ENCODE measurements around the gene CAMKK2. TPM values are rescaled to one million over a fixed set of nuclear protein-coding genes. Genes with fewer than 3 reads are reported as not detected.

CAMKK2 gene
- total RNA-seq, 4 donors from 2014 or later: 26.0 to 40.3 (median 30.3) TPM

DNA sequence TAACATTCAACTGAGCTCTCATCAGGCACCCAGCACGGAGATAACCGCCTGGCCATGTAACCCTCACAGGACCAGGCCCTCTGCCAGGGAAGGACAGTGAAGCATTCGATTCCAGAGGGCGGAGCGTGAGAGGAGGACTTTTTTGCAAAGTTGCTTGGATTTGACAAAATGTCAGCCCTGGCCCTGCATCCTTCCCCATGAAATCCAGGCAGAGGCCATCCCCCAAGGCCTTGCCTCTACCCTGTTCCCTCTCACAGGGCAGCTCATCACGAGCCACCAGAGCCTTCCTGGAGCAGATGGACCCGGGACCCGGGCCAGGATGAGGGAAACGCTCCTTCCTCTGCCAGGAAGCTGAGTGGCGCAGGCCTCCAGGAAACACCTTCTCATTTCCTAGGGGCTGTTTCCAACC lies 17.0 kb downstream of the CAMKK2 start:
- H3K4me1 ChIP-seq: peaks cover 0 to 48% (median 17%) of the 10 kb centered on the region in 3 donors

DNA sequence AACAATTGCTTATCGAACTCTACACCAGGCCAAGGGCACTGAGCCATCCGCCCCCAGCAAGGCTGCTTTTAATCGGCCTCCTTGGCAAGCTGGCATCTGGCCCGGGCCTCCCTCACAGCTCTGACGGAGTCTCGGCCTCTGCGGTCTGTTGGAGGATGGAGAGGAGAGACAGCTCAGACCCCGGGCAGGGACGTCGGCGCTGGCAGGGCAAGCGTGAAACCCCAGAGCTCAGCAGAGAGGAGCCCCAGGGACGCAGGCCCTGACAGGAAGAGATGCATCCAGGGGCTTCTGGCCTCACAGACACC lies 17.5 kb downstream of the CAMKK2 start:
- H3K27ac ChIP-seq: peak overlapping the region in 3 of 4 donors; percentile 62 to 70 (median 62)
- no peak for ATAC-seq
- H3K4me3 ChIP-seq: no peak overlapping the region
- TF ChIP-seq POLR2A (IDR thresholded peaks at IDR 0.05) (no peak), CTCF (IDR thresholded peaks at IDR 0.05) (no peak), POLR2AphosphoS5 (IDR thresholded peaks at IDR 0.05) (no peak), EP300 (IDR thresholded peaks at IDR 0.05) (no peak)
- no peaks in the 10 kb centered on the region for H3K9me3 ChIP-seq
- WGBS, 2 donors (ENCODE audit: low coverage in 1 of 2): 40 to 80% methylated on average over 1 of the region's 13 CpGs
- peaks cover 0 to 43% (median 17%) of the 10 kb centered on the region in 3 donors for H3K4me1 ChIP-seq
- H3K36me3 ChIP-seq: peaks cover 0 to 14% of the 10 kb centered on the region in 2 donors
- H3K27me3 ChIP-seq: no peaks in the 10 kb centered on the region

More for the DNA sequence above, 17.0 kb downstream of the CAMKK2 start:
- TF ChIP-seq CTCF (IDR thresholded peaks at IDR 0.05) (no peak), POLR2AphosphoS5 (IDR thresholded peaks at IDR 0.05) (no peak), POLR2A (IDR thresholded peaks at IDR 0.05) (no peak), EP300 (IDR thresholded peaks at IDR 0.05) (no peak)
- Histone ChIP-seq H3K4me3 (no peak overlapping the region), H3K27me3 (no peaks in the 10 kb centered on the region), H3K27ac (peak overlapping the region in 3 of 4 donors; percentile 62 to 70 (median 62)), H3K9me3 (no peaks in the 10 kb centered on the region), H3K36me3 (peaks cover 0 to 9% of the 10 kb centered on the region in 2 donors)
- WGBS, 2 donors (ENCODE audit: low coverage in 1 of 2): 23 to 35% methylated on average over 4 to 7 of the region's 10 CpGs
- ATAC-seq: peak; percentile 62

DNA sequence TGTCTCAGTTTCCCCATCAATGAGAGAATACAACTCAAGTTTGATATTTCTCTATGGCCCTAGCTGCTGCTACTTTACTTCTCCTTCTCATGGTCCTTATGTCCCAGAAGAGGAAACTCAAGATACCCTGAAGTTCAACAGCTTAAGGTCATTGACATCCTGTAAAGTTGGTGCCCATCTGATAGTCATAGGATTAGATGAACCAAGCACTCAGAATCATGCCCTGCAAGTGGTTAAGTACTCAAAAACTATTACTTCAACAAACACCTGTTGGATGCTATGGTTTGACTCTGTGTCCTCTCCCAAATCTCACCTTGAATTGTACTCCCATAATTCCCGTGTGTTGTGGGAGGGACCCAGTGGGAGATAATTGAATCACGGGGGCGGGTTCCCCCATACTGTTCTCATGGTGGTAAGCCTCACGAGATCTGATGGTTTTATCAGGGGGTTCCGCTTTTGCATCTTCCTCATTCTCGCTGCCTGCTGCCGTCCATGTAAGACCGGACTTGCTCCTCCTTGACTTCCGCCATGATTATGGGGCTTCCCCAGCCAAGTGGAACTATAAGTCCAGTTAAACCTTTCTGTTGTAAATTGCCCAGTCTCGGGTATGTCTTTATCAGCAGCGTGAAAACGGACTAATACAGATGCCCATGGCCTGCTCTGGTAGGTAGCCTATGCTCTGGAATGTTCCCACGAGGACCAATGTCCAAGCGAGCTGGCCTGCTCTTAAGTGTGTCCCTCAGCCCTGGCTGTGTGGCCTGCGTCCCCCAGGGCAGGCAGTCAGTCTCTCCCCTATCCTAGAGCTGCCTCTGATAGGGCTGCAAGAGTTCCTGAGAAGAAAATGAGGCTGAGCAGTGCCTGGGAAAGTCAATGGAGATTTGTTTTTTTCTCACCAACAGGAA lies 18.1 kb downstream of the CAMKK2 start:
- TF ChIP-seq POLR2AphosphoS5 (IDR thresholded peaks at IDR 0.05) (no peak), CTCF (IDR thresholded peaks at IDR 0.05) (no peak), EP300 (IDR thresholded peaks at IDR 0.05) (no peak), POLR2A (IDR thresholded peaks at IDR 0.05) (no peak)
- WGBS, 2 donors (ENCODE audit: low coverage in 1 of 2): 80 to 88% methylated on average over 5 to 11 of the region's 15 CpGs
- no peak for ATAC-seq

GRCh38 chr12:121277374-121277759 lies 19.1 kb downstream of the CAMKK2 start:
- H3K36me3 ChIP-seq: peaks cover 0 to 28% of the 10 kb centered on the region in 2 donors
- H3K27ac ChIP-seq: no peak overlapping the region
- 78 to 95% methylated on average over 3 to 6 of the region's 6 CpGs for WGBS, 2 donors (ENCODE audit: low coverage in 1 of 2)
- TF ChIP-seq POLR2A (IDR thresholded peaks at IDR 0.05): no peak
- no peak for TF ChIP-seq POLR2AphosphoS5 (IDR thresholded peaks at IDR 0.05)
- no peak for TF ChIP-seq EP300 (IDR thresholded peaks at IDR 0.05)
- ATAC-seq: no peak
- H3K27me3 ChIP-seq: no peaks in the 10 kb centered on the region
- H3K9me3 ChIP-seq: no peaks in the 10 kb centered on the region
- H3K4me1 ChIP-seq: peaks cover 0 to 27% (median 15%) of the 10 kb centered on the region in 3 donors
- H3K4me3 ChIP-seq: no peak overlapping the region

More for the DNA sequence above, 18.1 kb downstream of the CAMKK2 start:
- Histone ChIP-seq H3K27me3 (no peaks in the 10 kb centered on the region), H3K9me3 (no peaks in the 10 kb centered on the region), H3K4me1 (peaks cover 0 to 37% (median 17%) of the 10 kb centered on the region in 3 donors), H3K36me3 (peaks cover 0 to 20% of the 10 kb centered on the region in 2 donors), H3K27ac (peak overlapping the region in 3 of 4 donors; percentile 62 to 70 (median 62)), H3K4me3 (no peak overlapping the region)

GRCh38 chr12:121274036-121274763 lies 22.3 kb downstream of the CAMKK2 start:
- H3K9me3 ChIP-seq: no peaks in the 10 kb centered on the region
- H3K4me3 ChIP-seq: no peak overlapping the region
- peaks cover 0 to 52% of the 10 kb centered on the region in 2 donors for H3K36me3 ChIP-seq
- no peaks in the 10 kb centered on the region for H3K27me3 ChIP-seq
- peaks cover 0 to 10% (median 6%) of the 10 kb centered on the region in 3 donors for H3K4me1 ChIP-seq
- no peak for ATAC-seq
- no peak for TF ChIP-seq CTCF (IDR thresholded peaks at IDR 0.05)
- no peak for TF ChIP-seq EP300 (IDR thresholded peaks at IDR 0.05)
- no peak for TF ChIP-seq POLR2A (IDR thresholded peaks at IDR 0.05)
- no peak for TF ChIP-seq POLR2AphosphoS5 (IDR thresholded peaks at IDR 0.05)
- WGBS, 2 donors (ENCODE audit: low coverage in 1 of 2): 87 to 100% methylated on average over 1 to 3 of the region's 35 CpGs
- no peak overlapping the region for H3K27ac ChIP-seq
